Suppressor macrophage treated with lipopolysaccharide for 4 hours (primary cell): ENCODE measurements around the gene NSUN3.
A peak's percentile ranks its signal among the peaks of the same experiment; 100 is the strongest.
"Not testable (repeated sequence)": the region's sequence is repeated elsewhere in the genome, so short reads cannot be mapped to it uniquely, and the experiment has no call there.

Experiments
- DNase-seq: peaks from one replicate; pipeline ENCODE4 v3.0.0-alpha.2; 2020

Gene NSUN3

DNA sequence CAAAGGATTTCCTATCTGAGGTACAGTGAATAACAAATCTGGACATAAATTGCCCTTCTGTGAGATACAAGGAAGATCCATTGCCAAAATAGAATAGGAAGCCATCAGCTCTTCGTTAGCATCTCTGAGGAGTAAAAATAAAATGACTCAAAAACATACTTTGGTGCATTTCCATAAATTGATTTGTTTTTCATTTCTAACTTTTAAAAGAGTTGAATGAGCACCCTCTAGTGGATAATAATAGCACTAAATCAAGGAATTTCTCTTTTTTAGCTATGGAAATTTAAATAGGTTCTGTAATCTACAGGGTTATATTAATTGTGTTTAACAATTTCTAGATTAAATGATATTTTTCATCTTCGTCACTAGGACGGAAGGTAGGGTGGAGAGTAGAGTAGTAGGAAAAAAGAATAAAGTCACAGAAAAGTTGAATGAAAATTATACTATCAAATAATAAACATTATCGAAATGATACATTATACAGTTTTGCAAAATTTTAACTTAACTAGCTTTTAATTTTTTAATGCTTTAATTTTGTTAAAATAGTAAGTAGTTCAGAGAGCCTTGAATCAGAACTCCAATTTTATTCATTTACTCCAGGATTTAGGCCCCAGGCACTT, 6.4 kb downstream of the NSUN3 start:
- peak; percentile 48 for DNase-seq

DNA sequence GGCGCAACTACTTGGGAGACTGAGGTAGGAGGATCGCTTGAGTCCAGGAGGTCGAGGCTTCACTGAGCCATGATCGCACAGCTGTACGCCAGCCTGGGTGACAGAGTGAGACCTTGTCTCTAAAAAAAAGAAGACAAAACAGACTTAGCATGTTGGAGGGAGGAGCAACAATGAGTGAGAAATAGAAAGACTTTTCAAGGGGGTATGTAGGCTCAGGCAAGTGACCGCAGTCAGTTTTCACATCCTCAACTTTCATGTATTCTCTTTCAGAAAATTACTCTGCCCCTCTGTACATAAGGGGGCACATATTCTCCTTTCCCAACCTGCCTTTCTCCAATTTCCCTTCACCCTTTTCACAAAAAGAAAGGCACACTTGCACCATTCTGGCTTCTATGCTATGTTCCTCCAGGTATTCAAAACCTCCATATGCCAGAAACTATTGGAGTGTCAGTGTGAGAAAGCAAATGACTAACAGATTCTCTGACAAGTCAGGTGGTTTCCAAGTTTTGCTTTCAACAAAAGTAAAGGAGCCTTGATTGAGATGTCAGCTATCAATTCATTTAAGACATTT, 7.6 kb downstream of the NSUN3 start:
- DNase-seq = no peak

DNA sequence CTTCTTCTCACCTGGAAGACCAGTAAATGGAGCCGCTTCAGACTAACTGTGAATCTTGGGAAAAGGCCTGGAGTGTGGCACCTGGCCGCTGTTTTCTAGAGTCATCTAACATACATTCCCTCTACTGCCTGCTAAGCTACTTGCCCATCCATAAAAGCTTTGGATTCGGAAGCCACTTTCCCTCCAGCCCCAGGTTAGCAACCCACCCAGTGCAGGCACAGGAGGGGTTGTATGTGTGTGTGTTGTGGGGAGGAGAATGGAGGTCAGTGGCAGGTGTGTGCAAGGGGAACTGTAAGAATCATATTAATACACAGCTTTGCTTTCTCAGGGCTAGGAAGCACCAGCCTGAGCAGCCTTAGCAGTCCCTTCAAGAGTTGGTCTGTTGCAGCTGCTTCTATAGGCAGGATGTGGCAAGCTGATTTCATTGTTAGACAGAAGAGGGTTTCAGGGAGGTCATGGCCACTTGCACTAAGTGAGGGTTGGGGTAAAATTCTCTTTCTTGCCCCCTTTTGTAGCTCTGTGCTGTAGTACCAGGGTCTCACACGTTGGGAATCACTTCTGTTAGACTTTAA, 8.9 kb downstream of the NSUN3 start:
- no peak for DNase-seq

DNA sequence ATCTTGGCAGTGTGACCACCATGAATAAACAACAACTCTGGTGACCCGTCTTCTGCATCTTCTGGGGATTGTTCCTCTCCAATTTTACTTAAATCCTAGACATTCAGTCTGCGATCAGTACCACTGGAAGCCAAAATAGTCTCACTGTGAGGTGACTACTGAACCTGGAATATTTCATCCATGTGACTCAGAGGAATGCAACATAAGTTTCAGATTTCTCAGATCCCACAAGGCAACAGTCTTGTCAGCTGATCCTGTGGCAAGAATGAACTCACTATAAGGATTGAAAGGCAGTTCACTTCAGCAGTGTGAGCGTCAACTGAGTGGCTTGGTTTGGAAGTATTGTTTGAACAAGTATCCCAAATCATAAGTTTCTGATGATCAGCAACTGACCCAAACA, 13.2 kb downstream of the NSUN3 start:
- DNase-seq = no peak

DNA sequence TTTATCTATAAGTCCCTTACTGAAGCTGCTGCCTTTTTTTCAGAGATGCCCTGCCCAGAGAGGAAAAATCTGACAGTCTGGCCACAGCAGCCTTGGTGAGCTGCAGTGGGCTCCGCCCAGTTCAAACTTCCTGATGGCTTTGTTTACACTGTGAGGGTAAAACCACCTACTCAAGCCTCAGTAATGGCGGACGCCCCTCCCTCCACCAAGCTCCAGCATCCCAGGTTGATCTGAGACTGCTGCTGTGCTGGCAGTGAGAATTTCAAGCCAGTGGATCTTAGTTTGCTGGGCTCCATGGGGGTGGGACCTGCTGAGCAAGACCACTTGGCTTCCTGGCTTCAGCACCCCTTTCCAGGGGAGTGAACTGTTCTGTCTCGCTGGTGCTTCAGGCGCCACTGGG, 17.7 kb downstream of the NSUN3 start:
- DNase-seq = not testable (repeated sequence)

DNA sequence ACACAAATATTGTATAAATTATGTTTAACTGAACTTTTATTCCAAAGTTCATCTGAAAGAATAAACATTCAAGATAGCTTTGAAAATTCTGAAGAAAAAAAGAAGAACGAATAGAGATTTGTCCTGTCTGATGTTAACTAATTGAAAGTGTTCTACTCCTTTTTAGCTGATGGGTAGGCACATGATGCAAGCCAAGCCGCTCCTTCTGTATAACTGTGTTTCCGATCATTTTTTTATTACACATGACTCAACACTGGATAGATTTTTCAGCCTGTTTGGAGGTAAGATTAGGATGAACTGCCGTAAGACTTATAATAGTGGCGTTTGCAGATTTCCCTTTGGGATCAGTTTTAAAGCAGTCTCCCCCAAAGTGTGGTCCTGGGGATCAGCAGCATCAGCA, 19.0 kb downstream of the NSUN3 start:
- no peak for DNase-seq

DNA sequence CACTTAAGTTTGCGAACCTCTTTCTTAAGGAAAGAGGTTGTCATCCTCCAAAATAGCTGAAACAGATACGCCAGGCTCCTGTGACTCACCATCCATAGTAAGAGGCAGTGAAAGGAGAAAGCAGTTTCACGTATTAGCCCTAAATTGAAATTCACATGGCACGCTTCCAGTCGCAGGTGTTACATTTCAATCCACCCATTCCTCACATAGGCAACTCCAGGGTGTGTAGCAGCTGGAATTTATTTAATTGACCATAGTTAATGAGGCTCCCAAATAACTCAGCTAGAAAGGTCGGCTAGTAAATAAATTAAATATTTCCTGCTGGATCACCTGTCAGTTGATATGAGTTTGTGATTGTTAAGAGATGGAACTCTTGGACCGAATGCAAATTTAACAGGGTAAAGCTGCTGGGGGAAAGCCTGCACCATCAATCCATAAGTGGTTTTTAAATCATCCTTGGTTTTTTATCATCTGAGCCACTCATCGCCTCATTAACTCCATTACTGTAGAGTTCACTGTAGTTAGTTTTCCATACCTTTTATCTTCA, 19.6 kb downstream of the NSUN3 start:
- no peak for DNase-seq

DNA sequence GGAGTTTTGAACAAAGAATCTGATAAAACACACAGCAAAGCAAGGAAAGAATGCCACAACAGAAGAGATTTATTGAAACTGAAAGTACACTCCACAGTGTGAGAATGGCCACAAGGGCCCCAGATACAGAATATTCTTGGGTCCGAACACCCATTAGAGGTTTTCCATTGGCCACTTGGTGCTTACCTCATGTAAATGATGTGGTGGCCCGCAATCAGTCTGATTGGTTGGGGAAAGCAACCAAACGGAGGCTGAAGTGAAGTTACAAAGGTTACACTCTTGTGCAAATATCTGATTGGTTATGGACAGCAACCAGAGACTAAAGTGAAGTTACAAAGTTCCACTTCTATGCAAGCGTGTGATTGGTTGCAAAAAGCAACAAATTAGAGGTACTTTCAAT, 20.4 kb downstream of the NSUN3 start:
- DNase-seq = no peak

DNA sequence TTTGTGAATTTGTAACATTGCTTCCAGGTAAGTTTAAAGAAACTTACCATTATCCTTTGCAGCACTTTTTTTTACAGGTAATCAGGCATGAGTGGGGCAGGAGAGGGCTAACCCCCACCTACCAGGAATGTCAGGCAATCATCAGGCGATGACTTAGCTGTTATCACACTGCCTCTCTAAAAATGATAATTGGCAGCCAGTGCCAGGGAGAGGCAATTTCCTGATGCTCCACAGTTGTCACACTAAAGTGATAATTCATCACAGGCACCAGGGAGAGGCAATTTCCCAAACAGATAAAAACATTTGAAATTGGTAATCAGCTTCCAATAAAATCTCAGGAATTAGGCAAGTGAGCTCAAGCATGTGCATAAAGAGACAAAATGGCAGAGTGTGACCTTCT, 26.3 kb downstream of the NSUN3 start:
- DNase-seq = no peak

DNA sequence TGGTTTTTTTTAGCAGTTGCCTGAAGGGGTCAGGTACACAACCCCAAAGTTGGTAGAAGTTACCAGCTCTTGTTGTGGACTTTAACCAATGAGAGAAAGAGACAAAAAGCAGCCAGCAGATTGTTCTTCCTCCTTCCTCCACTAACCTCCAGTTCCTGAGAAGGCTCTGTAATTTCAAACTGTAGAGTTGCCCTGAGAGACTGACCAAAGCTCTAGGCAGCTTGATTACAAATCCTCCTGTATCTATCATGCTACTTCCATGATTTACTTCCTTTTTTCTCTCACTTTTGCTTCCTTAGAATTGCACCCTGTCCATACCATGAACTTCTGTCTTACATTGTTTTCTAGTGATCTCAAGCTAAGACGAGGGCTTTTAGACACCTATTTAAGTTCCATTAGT, 29.2 kb downstream of the NSUN3 start:
- peak; percentile 49 for DNase-seq

DNA sequence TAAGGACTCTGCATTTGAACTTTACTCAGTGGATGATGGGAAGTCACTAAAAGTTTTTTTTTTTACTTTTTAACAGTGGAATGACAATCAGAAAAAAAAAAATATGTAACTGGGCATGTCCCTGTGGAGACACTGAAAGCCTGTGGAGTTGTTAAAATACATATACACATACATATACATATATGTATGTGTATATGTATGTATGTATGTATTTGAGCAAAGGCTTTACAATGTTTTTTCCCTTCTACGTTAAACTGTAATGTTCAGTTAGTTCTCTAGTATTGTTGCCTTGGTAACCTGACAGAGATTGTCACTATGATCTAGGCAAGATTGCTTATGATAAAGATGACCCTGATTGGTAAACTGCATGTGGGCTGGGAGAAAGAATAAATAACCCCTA, 30.3 kb downstream of the NSUN3 start:
- no peak for DNase-seq

DNA sequence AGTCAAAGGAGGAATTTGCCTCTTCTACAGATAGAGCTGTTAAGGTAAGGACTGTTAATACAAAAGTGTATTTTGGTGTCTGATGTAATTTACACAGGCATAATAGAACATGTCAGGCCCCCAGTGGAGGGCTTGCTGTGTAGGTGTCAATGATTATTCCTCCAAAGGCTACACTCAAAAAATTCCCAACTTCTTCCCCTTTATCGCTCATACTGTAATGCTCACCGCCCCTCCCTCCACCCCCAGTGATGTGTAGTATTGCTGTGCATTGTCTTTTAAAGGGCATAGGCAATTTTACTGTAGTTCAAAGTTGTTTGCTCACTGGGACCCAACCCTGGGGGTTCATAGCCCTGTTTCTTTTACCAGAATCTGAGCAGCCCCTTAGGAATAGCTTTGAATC, 32.2 kb downstream of the NSUN3 start:
- peak; percentile 37 for DNase-seq

DNA sequence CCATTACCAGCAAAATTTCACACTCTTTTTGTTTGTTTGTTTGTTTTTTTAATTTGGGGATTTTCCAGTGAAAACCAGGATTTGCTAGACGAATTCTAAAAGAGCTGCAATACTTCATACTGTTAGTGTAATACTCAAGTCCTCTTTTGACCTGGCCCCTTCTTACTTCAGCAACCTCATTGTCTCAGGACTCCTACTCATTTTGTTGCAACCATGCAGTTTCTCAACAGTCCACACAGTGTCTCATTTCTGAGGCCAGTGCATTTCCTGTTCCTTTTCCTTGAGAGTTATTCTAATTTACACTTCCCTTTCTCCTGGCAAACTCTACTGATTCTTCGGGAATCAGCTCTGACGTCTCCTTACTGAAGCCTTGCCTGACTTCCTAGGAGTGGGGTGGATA, 35.6 kb downstream of the NSUN3 start:
- DNase-seq = peak; percentile 87

DNA sequence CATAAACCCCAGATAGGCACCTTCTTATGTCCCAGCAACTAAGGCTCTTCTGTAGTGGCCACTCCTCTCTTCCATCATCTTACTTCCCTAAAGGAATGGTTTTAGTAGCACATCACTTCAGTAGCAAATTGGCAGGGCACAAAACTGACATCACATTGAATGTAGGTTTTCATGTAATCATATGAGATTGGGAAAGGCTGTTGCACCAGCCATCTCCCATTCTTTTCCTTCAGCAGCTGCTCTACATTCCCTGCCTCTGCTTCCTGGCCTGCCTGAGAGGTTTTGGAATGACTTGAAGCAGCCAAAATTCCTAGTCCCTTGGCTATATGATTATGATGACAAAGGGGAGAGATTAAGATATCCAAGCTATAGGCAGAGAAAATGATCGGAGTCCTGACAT, 36.5 kb downstream of the NSUN3 start:
- DNase-seq = peak; percentile 9

DNA sequence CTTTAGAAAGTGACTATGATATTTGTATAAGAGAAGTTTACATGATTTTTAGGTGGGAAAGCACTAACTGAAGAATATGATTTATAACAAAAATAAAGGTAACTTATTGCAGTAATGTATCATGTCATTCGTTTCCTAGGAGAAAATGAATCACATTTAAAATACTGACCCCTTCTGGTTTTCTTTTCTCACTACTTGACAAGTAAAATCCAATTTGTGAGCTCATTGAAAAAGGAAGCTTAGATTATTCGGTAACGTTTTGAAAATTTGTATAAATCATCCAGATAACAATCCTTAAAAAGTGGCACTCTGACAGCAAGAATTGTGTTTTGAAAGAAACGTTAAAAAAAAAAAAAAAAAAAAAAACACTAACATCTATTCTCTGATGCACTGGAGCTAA, 39.0 kb downstream of the NSUN3 start:
- peak; percentile 20 for DNase-seq

DNA sequence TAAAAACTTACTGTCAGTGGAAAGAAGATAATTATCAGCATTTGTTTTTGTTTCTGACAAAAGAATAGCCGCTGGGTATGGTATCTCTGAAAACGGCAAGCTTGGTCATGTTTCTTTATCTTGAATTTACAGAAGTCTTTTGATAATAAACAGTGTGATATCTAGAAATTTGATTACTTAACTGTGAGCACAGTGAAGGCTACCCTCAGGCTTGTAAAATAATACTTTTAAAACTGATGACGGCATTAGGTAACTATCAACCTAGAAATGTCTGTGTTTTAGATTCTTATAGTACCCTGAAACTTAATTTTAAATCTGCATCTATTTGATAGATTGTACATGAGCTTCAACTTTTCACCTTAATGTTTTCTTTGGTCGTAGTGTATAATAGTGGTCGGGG, 43.4 kb downstream of the NSUN3 start:
- no peak for DNase-seq

DNA sequence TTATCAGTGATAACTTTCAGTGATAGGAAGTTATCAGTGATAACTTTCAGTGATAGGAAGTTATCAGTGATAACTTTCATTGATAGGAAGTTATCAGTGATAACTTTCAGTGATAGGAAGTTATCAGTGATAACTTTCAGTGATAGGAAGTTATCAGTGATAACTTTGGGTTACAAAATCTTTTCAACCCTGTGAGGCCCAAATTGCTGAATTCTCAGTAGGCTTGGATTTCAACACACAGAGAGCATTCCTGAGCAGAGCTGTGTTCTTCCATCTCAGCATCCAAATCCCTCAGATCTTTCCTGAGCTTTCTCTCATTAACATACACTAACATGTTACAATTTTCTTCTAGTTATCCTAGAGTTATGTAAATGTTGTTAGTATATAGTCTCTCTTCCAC, 47.4 kb downstream of the NSUN3 start:
- not testable (repeated sequence) for DNase-seq

DNA sequence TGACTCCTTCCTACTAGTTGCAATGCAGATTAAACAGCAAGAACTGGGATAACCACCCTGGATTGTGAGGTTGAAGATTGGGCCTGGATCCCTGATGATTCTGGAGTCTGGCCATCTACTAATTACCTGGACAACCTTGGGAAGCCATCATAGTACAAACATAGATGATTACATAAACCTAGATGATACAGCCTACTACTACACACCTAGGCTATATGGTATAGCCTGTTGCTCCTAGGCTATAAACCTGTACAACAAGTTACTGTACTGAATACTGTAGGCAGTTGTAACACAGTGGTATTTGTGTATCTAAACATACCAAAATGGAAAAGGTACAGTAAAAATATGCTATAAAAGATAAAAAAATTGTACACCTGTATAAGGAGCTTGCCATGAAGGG, 48.0 kb downstream of the NSUN3 start:
- DNase-seq = no peak

DNA sequence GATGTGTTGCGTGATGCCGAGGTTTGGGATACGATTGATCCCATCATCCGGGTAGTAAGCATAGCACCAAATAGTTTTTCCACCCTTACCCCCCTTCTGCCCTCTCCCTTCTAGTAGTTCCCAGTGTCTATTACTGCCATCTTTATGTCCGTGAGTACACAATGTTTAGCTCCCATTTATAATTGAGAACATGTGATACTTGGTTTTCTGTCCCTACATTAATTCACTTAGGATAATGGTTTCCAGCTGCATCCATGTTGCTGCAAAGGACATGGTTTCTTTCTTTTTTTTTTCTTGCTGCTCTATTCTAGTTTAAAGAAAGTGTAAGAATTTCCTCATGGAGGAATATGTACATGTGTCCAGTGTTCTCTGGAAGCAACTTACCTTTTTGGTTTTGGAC, 51.8 kb downstream of the NSUN3 start:
- no peak for DNase-seq

DNA sequence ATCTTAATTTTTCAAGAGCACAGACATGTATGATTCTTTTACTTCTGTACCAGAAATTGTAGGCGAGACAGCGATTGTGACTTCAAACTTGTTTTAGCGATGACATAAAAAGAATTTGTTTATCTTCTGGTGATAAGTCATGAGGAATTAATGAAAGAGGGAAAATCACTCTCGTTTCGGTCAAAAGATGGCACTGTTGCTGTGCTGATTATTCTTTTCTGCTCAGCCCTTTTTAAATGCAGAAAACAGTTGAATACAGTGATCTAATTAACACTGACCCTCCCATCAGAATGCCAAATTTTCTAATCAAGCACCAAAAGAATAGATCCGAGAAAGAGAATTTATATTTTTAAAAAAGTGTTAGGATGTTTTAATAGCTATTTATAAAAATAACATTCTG, 52.6 kb downstream of the NSUN3 start:
- peak; percentile 14 for DNase-seq

DNA sequence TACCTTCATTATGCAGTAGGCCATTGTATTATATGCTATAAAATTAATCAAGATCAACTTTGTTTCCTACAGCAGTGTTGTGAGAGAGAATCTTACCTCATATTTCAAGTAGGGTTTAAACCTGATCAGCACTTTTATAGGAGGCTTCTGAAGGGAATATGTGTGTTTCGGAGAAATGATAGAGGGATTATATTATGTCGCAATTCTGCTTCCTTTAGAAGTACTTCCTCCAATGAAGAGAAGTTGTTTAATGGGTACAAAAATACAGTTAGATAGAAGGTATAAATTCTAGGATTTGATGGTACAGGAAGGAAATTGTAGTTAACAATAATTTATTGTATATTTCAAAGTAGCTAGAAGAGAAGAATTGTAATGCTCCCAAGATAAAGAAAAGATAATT, 54.9 kb downstream of the NSUN3 start:
- DNase-seq = peak; percentile 11

DNA sequence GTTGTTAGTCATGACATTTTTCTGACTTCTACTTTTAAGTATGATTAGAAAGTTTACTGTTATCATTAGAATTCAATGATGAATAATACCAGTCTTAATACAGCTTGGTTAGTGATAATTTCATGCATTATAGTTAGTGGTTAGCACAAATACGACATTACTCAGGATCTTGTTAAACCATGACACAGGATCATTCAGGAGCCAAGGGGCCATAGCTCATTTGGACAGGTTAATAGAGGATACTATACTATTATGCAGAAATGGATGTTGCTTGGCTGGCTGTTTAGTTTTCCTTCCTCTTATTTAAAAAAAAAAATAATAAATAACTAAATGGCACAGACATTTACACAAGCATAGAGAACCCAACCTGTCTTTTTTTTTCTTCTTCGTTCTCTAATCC, 55.5 kb downstream of the NSUN3 start:
- DNase-seq = no peak

DNA sequence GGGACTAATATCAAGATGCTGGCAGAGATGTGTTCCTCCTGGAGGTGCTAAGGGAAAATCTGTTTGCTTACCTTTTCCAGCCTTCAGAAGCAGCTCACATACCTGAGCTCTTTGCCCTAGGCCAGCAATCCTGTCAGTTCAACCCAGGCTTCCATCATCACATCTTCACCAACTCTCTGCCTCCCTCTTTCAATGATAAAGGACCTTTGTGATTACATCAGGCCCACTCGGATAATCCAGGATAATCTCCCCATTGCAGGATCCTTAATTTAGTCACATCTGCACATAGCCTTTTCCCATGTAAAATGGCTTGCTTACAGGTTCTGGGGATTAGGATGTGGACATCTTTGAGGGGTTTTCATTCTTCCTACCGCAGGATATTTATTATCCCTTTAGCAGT, 58.3 kb downstream of the NSUN3 start:
- DNase-seq = no peak

DNA sequence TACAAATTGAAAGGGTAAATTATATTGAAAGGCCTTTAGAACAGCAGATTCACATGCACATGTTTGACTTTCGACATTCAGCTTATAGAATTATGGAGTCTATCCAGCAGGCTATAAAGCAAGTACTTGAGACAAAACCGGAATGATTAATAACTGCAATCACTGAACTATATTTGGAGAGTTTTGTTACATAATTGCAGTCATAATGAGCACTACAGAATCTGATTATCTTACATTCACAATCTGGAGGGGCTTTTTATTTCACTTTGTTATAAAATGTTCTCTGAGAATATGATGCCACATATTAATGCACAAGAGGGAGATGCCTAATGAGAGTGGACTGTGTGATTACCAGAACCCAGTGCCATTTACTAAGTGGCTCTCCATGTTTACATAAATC, 64.3 kb downstream of the NSUN3 start:
- no peak for DNase-seq

DNA sequence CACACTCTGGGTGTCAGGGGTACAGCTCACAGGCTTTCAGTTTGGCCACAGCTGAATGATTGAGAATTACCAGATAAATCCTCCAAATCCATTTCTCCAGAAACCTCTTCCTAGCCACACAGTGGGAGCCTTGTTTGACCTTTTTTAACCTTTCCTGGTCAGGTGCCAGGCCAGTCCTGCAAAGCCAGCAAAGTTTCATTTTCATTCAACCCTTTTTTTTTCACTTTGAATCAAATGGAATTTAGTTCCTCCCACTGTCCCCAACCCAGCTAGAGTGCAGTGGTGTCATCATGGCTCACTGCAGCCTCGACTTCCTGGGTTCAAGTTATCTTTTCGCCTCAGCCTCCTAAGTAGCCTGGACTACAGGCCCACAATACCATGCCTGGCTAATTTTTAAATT, 67.8 kb downstream of the NSUN3 start:
- DNase-seq = peak; percentile 48
